ENCODE data around the gene LCORL.
"Not testable (repeated sequence)": the region's sequence is repeated elsewhere in the genome, so short reads cannot be mapped to it uniquely, and the experiment has no call there.

LCORL gene

GRCh38 chr4:18020145-18020670, 1.3 kb downstream of the LCORL start:
- FAIRE-seq (no peak), DNase-seq (ENCODE audit: low spot score) (no peak)

GRCh38 chr4:18014269-18014668, 7.3 kb downstream of the LCORL start:
- FAIRE-seq, result no peak
- DNase-seq (ENCODE audit: low spot score), result no peak

GRCh38 chr4:18012807-18013462, 8.6 kb downstream of the LCORL start:
- FAIRE-seq, result no peak

GRCh38 chr4:18012134-18012806, 9.3 kb downstream of the LCORL start:
- no peak for FAIRE-seq
- DNase-seq (ENCODE audit: low spot score), result no peak

More at GRCh38 chr4:18012807-18013462, 8.6 kb downstream of the LCORL start:
- no peak for DNase-seq (ENCODE audit: low spot score)

GRCh38 chr4:18007625-18008024, 13.9 kb downstream of the LCORL start:
- DNase-seq (ENCODE audit: low spot score), result no peak
- no peak for FAIRE-seq

- not testable (repeated sequence) for DNase-seq (ENCODE audit: low spot score); FAIRE-seq
Measured at GRCh38 chr4:18006432-18006831, 15.1 kb downstream of the LCORL start.

GRCh38 chr4:17997129-17997528, 24.4 kb downstream of the LCORL start:
- FAIRE-seq (no peak), DNase-seq (ENCODE audit: low spot score) (no peak)

GRCh38 chr4:17995165-17995564, 26.4 kb downstream of the LCORL start:
- FAIRE-seq (no peak), DNase-seq (ENCODE audit: low spot score) (no peak)

GRCh38 chr4:17985832-17986231, 35.7 kb downstream of the LCORL start:
- DNase-seq (ENCODE audit: low spot score) (no peak), FAIRE-seq (no peak)

- FAIRE-seq (no peak), DNase-seq (ENCODE audit: low spot score) (no peak)
Measured at GRCh38 chr4:17981063-17981462, 40.5 kb downstream of the LCORL start.

- no peak for DNase-seq (ENCODE audit: low spot score)
- no peak for FAIRE-seq
Measured at GRCh38 chr4:17968721-17969120, 52.8 kb downstream of the LCORL start.

GRCh38 chr4:17967078-17967477, 54.5 kb downstream of the LCORL start:
- DNase-seq (ENCODE audit: low spot score) (no peak), FAIRE-seq (no peak)

GRCh38 chr4:17966312-17966711, 55.2 kb downstream of the LCORL start:
- no peak for FAIRE-seq

GRCh38 chr4:17964576-17964975, 57.0 kb downstream of the LCORL start:
- FAIRE-seq (no peak), DNase-seq (ENCODE audit: low spot score) (no peak)

More at GRCh38 chr4:17966312-17966711, 55.2 kb downstream of the LCORL start:
- no peak for DNase-seq (ENCODE audit: low spot score)

- DNase-seq (ENCODE audit: low spot score) (no peak), FAIRE-seq (no peak)
Measured at GRCh38 chr4:17962171-17962570, 59.4 kb downstream of the LCORL start.

GRCh38 chr4:17961249-17961648, 60.3 kb downstream of the LCORL start:
- no peak for FAIRE-seq
- DNase-seq (ENCODE audit: low spot score), result no peak

- FAIRE-seq (no peak), DNase-seq (ENCODE audit: low spot score) (peak; percentile 10)
Measured at GRCh38 chr4:17958181-17958580, 63.4 kb downstream of the LCORL start.

GRCh38 chr4:17957688-17958087, 63.9 kb downstream of the LCORL start:
- FAIRE-seq (no peak), DNase-seq (ENCODE audit: low spot score) (no peak)

GRCh38 chr4:17956245-17956644, 65.3 kb downstream of the LCORL start:
- DNase-seq (ENCODE audit: low spot score) (no peak), FAIRE-seq (no peak)

- FAIRE-seq, result no peak
- no peak for DNase-seq (ENCODE audit: low spot score)
Measured at GRCh38 chr4:17945303-17945702, 76.3 kb downstream of the LCORL start.

- FAIRE-seq (no peak), DNase-seq (ENCODE audit: low spot score) (no peak)
Measured at GRCh38 chr4:17941731-17942130, 79.8 kb downstream of the LCORL start.

GRCh38 chr4:17939054-17939453, 82.5 kb downstream of the LCORL start:
- no peak for DNase-seq (ENCODE audit: low spot score)
- FAIRE-seq, result no peak

GRCh38 chr4:17934286-17934685, 87.3 kb downstream of the LCORL start:
- DNase-seq (ENCODE audit: low spot score), result no peak

More at GRCh38 chr4:17934286-17934685, 87.3 kb downstream of the LCORL start:
- FAIRE-seq, result no peak

Data from RCC 7860 (cell line).